Islet precursor cell (in vitro differentiated cells): ENCODE results near the gene SCML1.
A peak's percentile ranks its signal among the peaks of the same experiment; 100 is the strongest.

Source experiments
- DNase-seq: peaks from one replicate; pipeline ENCODE4 v3.0.0-alpha.2; 2018

SCML1 gene

GRCh38 chrX:17736856-17737709, at the start of gene SCML1:
Gene SCML1 (plus strand): TSS chrX:17737493. CDS start chrX:17744187, 6,694 bp downstream.
- peak; percentile 98 for DNase-seq

- DNase-seq: no peak
Observed at GRCh38 chrX:17687648-17688047, 49.6 kb upstream of the SCML1 start.

- peak; percentile 59 for DNase-seq
Observed at GRCh38 chrX:17689971-17690409, 47.3 kb upstream of the SCML1 start.

GRCh38 chrX:17692709-17693346, 44.5 kb upstream of the SCML1 start:
- DNase-seq: peak; percentile 57

GRCh38 chrX:17697191-17697590, 40.1 kb upstream of the SCML1 start:
- DNase-seq: no peak

- DNase-seq: no peak
Observed at GRCh38 chrX:17700976-17701375, 36.3 kb upstream of the SCML1 start.

GRCh38 chrX:17703201-17703600, 34.1 kb upstream of the SCML1 start:
- DNase-seq: no peak

GRCh38 chrX:17705211-17705610, 32.1 kb upstream of the SCML1 start:
- no peak for DNase-seq

- DNase-seq: peak; percentile 77
Observed at GRCh38 chrX:17706676-17707075, 30.6 kb upstream of the SCML1 start.

- no peak for DNase-seq
Observed at GRCh38 chrX:17707731-17708130, 29.6 kb upstream of the SCML1 start.

- no peak for DNase-seq
Observed at GRCh38 chrX:17710871-17711301, 26.4 kb upstream of the SCML1 start.

GRCh38 chrX:17713288-17713687, 24.0 kb upstream of the SCML1 start:
- DNase-seq: no peak

- DNase-seq: no peak
Observed at GRCh38 chrX:17718649-17719165, 18.6 kb upstream of the SCML1 start.

GRCh38 chrX:17719711-17720110, 17.6 kb upstream of the SCML1 start:
- DNase-seq: no peak

- no peak for DNase-seq
Observed at GRCh38 chrX:17721715-17722114, 15.6 kb upstream of the SCML1 start.

GRCh38 chrX:17725181-17725580, 12.1 kb upstream of the SCML1 start:
- DNase-seq: no peak

- no peak for DNase-seq
Observed at GRCh38 chrX:17732138-17732783, 5.0 kb upstream of the SCML1 start.

GRCh38 chrX:17735406-17735805, 1.9 kb upstream of the SCML1 start:
- DNase-seq: no peak

GRCh38 chrX:17736478-17736855, 826 bp upstream of the SCML1 start:
- DNase-seq: no peak

GRCh38 chrX:17737710-17737985, 355 bp downstream of the SCML1 start:
- DNase-seq: no peak

GRCh38 chrX:17737986-17738713, 857 bp downstream of the SCML1 start:
- peak; percentile 77 for DNase-seq

GRCh38 chrX:17738737-17739535, 1.6 kb downstream of the SCML1 start:
- DNase-seq: no peak
